Nucleus accumbens (tissue), 56 donors: ENCODE measurements around the gene C19orf44.
A peak's percentile ranks its signal among the peaks of the same experiment; 100 is the strongest.
"Not testable (repeated sequence)": the region's sequence is repeated elsewhere in the genome, so short reads cannot be mapped to it uniquely, and the experiment has no call there.

Experiments
- DNase-seq, 56 donors: peaks; one replicate each; lab custom pipeline; 2025; lab: John Stamatoyannopoulos, UW

The C19orf44 gene

GRCh38 chr19:16530540-16531379, 34.6 kb downstream of the C19orf44 start:
- no peak for DNase-seq

- no peak for DNase-seq
Measured at GRCh38 chr19:16531380-16531669, 35.1 kb downstream of the C19orf44 start.

DNA sequence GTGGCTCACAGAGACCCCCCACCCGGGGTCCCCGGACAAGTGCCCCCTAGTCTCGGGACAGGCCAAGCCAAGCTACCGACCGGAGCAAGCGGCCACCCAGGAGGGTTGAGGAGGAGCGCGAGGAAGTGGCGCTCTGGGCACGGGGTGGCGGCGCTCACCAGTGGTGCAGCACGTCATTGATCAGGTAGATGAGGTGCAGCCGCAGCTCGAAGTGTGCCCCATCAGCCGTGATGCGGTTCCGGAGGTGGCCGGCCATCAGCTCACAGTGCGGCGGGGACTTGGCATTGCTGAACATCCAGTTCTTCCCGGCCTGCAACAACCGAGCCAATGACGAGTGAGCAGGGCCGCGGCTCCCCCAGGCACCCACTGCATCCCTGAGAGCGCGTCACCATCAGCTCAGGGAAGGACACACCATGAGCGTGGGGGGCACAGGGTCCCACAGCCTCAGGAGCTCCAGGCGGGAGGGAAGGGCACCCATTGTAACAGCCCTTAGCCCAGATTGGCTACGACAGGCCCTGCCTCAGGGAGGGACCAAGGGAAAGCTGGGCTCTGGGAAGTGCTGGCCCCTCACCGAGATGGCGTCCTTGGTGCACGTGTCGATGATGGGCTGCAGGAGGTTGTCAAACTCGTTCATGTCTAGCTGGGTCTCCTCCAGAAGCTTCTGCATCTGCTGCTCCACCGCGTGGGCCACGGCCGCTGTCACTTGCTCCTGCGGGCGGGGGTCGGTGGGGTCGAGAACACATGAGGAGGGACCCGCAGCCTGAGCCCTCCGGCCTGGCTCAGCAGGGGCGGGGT, 36.4 kb downstream of the C19orf44 start:
- no peak for DNase-seq

GRCh38 chr19:16535381-16535780, 39.2 kb downstream of the C19orf44 start:
- no peak for DNase-seq

DNA sequence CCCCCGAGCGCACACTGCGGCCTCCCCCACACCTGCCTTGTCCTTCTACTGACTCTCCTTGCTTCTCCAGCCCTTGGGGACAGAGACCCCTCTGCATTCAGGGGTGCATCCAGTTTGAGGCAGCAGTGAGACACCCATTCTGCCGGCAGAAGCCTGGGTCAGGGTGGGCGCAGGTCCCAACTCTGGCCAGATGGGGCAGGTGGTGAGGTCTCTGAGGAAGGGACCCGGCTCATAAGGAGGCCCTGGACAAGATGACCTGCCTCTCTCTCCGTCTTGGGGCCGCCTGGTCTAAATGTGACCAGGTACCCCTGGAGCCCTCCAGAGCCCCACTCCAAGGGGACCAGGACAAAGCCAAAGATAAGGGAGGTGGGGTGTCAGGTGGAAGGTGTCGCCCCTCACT, 39.9 kb downstream of the C19orf44 start:
- DNase-seq, result no peak

- DNase-seq, result no peak
Measured at GRCh38 chr19:16537111-16537510, 40.9 kb downstream of the C19orf44 start.

DNA sequence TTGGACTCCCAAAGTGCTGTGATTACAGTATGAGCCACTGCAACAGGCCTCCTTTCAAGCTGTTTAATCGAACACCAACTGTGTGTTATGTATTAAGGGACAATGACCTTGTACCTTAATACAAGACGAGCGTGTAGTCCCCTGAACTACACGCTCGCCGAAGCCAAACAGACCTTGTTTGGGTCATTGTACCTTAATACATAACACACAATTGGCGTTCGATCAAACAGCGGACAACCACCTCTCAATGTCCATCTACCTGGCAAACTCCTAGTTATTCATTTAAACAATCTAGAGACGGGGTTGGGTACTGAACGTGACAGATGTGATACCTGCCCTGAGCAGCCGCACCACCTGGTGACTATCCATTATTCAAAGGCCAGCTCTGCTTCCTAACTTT, 44.8 kb downstream of the C19orf44 start:
- no peak for DNase-seq

GRCh38 chr19:16541526-16542044, 45.4 kb downstream of the C19orf44 start:
- no peak for DNase-seq

- DNase-seq, result peak in 55 of 56 donors; percentile 26 to 96 (median 88)
Measured at GRCh38 chr19:16542045-16542909, 46.1 kb downstream of the C19orf44 start, which contains the start of gene CHERP. TSS of gene CHERP (minus strand) at chr19:16542437. CDS start at chr19:16542378, 59 bp downstream.

- peak in 1 of 56 donors; percentile 28 for DNase-seq
Measured at GRCh38 chr19:16542910-16543472, 46.8 kb downstream of the C19orf44 start.

GRCh38 chr19:16543734-16544133, 47.5 kb downstream of the C19orf44 start:
- not testable (repeated sequence) for DNase-seq

DNA sequence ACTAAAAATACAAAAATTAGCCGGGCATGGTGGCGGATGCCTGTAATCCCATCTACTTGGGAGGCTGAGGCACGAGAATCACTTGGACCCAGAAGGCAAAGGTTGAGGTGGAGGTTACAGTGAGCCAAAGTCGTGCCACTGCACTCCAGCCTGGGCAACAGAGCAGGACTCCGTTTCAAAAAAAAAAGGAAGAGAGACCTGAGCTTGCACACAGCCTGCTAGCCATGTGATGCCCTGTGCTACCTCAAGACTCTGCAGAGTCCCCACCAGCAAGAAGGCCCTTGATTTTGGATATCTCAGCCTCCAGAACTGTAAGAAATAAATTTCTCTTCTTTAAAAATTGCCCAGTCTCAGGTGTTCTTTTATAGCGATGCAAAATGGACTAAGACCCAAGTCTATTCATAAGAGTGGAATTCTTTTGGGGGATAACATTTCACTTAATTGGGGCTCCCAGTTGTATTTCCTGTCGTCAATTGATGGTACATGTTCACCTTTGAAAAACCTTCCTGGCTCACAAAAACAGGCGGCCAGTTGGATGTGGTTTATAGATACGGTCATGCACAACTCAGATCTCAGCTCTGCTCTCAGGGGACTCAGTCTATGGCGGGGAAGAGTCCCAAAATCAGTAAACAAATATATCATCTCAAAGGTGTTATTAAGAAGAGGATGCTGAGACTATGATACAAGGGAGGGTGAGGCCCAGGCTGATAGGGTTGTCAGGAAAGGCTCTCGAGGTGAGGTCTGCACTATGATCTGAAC, 48.5 kb downstream of the C19orf44 start:
- no peak for DNase-seq

- DNase-seq, result no peak
Measured at GRCh38 chr19:16548956-16549355, 52.8 kb downstream of the C19orf44 start.

GRCh38 chr19:16551902-16552301, 55.7 kb downstream of the C19orf44 start:
- not testable (repeated sequence) for DNase-seq

GRCh38 chr19:16554776-16555175, 58.6 kb downstream of the C19orf44 start:
- DNase-seq, result no peak

DNA sequence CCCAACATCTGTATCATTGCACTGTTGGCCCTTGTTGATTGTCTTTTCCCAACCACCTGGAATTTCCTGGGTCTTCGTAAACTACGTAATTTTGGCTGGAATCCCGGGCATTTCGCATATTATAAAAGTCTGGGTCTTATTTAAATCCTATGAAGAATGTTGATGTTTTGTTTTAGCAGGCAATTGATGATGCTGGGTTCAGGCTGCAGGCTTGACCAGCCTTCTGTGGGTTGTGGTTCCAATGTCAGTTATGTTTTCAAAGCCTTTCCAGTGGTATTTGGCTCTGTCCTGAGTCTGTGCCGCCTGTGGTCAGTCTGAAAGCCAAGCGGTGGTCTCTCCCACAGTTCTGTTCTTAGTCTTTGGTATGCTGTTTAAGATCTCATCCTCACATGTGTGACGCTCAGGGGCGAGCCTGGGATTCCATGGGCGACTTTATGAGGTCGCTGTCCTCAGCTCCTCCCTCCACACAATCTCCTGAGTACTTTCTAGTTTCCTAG, 63.6 kb downstream of the C19orf44 start:
- DNase-seq, result no peak

DNA sequence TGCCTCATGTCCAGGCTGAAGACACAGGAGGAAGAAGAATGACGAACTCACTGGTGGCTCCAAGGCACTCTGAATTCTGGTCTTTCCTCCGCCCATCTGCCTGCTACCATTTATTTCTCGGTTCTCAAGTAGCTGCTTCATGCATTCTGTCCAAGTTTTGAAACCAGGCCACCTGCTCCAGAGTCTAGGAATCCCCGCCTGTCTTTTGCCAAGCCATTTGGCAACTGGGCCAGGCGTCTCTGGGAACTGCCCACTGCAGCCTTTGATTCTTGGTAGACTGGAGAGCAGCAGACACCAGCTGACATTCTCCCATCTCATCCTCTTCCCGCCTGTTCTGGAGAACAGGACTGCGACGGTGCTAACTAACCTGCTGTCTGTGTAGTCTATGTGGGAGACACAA, 65.2 kb downstream of the C19orf44 start:
- DNase-seq, result peak in 18 of 56 donors; percentile 6 to 48 (median 28)

DNA sequence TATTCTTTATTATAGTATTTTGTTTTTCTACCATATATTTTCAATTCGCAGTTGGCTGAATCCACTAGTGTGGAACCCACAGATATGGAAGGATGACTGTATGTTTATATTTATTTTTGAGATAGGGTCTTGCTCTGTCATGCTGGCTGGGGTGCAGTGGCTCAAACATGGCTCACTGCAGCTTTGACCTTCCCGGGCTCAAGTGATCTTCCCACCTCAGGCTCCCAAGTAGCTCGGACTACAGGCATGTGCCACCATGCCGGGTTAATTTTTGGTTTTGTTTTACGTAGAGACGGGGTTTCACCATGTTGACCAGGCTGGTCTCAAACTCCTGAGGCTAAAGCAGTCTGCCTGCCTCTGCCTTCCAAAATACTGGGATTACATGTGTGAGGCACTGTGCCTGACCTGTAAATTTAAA, 66.4 kb downstream of the C19orf44 start:
- no peak for DNase-seq

- DNase-seq, result no peak
Measured at GRCh38 chr19:16564842-16565241, 68.6 kb downstream of the C19orf44 start.
